ENCODE results near the gene HSPA12A. TPM values are rescaled to one million over a fixed set of nuclear protein-coding genes. Genes with fewer than 3 reads are reported as not detected.

HSPA12A gene
- total RNA-seq, 1 donor from 2014 or later, result not detected

GRCh38 chr10:116708391-116708821 lies 34.0 kb downstream of the HSPA12A start:
- no peak overlapping the region for H3K27ac Mint-ChIP-seq
- H3K4me3 Mint-ChIP-seq, result no peak overlapping the region
- no peaks in the 10 kb centered on the region for H3K36me3 Mint-ChIP-seq (ENCODE audit: low read depth)
- DNase-seq, result no peak
- H3K27me3 Mint-ChIP-seq, result peaks cover 16% of the 10 kb centered on the region
- no peaks in the 10 kb centered on the region for H3K9me3 Mint-ChIP-seq
- no peaks in the 10 kb centered on the region for H3K4me1 Mint-ChIP-seq
- intact Hi-C loops (cut with micrococcal nuclease), result no loop called here

- Mint-ChIP-seq H3K9me3 (no peaks in the 10 kb centered on the region), H3K27ac (no peak overlapping the region), H3K36me3 (ENCODE audit: low read depth) (no peaks in the 10 kb centered on the region), H3K4me3 (no peak overlapping the region), H3K4me1 (no peaks in the 10 kb centered on the region), H3K27me3 (peaks cover 14% of the 10 kb centered on the region)
- no peak for DNase-seq
- intact Hi-C loops (cut with micrococcal nuclease), result no loop called here
These were observed 34.4 kb downstream of the HSPA12A start for GRCh38 chr10:116707981-116708380.

- Mint-ChIP-seq H3K9me3 (no peaks in the 10 kb centered on the region), H3K27ac (no peak overlapping the region), H3K4me3 (no peak overlapping the region), H3K27me3 (peaks cover 17% of the 10 kb centered on the region), H3K4me1 (no peaks in the 10 kb centered on the region), H3K36me3 (ENCODE audit: low read depth) (no peaks in the 10 kb centered on the region)
- DNase-seq, result no peak
- intact Hi-C loops (cut with micrococcal nuclease), result no loop called here
These were observed 36.1 kb downstream of the HSPA12A start for GRCh38 chr10:116706281-116706680.

- DNase-seq, result no peak
- Mint-ChIP-seq H3K4me1 (no peaks in the 10 kb centered on the region), H3K4me3 (no peak overlapping the region), H3K36me3 (ENCODE audit: low read depth) (no peaks in the 10 kb centered on the region), H3K9me3 (no peaks in the 10 kb centered on the region), H3K27me3 (peaks cover 15% of the 10 kb centered on the region), H3K27ac (no peak overlapping the region)
- intact Hi-C loops (cut with micrococcal nuclease), result no loop called here
These were observed 36.9 kb downstream of the HSPA12A start for GRCh38 chr10:116705498-116705897.

- Mint-ChIP-seq H3K4me1 (no peaks in the 10 kb centered on the region), H3K27ac (no peak overlapping the region), H3K27me3 (peaks cover 11% of the 10 kb centered on the region), H3K4me3 (no peak overlapping the region), H3K9me3 (no peaks in the 10 kb centered on the region), H3K36me3 (ENCODE audit: low read depth) (no peaks in the 10 kb centered on the region)
- DNase-seq, result no peak
- intact Hi-C loops (cut with micrococcal nuclease), result no loop called here
These were observed 37.4 kb downstream of the HSPA12A start for GRCh38 chr10:116704926-116705325.

GRCh38 chr10:116702165-116702564 lies 40.2 kb downstream of the HSPA12A start:
- Mint-ChIP-seq H3K36me3 (ENCODE audit: low read depth) (no peaks in the 10 kb centered on the region), H3K4me1 (no peaks in the 10 kb centered on the region), H3K9me3 (no peaks in the 10 kb centered on the region), H3K27me3 (peaks cover 6% of the 10 kb centered on the region), H3K27ac (no peak overlapping the region), H3K4me3 (no peak overlapping the region)
- intact Hi-C loops (cut with micrococcal nuclease), result no loop called here
- no peak for DNase-seq

- Mint-ChIP-seq H3K4me1 (no peaks in the 10 kb centered on the region), H3K27me3 (peaks cover 6% of the 10 kb centered on the region), H3K27ac (no peak overlapping the region), H3K4me3 (no peak overlapping the region), H3K9me3 (no peaks in the 10 kb centered on the region), H3K36me3 (ENCODE audit: low read depth) (no peaks in the 10 kb centered on the region)
- no peak for DNase-seq
- intact Hi-C loops (cut with micrococcal nuclease), result no loop called here
These were observed 42.8 kb downstream of the HSPA12A start for GRCh38 chr10:116699471-116700150.

- H3K36me3 Mint-ChIP-seq (ENCODE audit: low read depth), result no peaks in the 10 kb centered on the region
These were observed 43.3 kb downstream of the HSPA12A start for GRCh38 chr10:116699049-116699448.

GRCh38 chr10:116698364-116698763 lies 44.0 kb downstream of the HSPA12A start:
- intact Hi-C loops (cut with micrococcal nuclease), result no loop called here
- Mint-ChIP-seq H3K9me3 (no peaks in the 10 kb centered on the region), H3K36me3 (ENCODE audit: low read depth) (no peaks in the 10 kb centered on the region), H3K4me3 (no peak overlapping the region), H3K27ac (no peak overlapping the region), H3K27me3 (peaks cover 6% of the 10 kb centered on the region), H3K4me1 (no peaks in the 10 kb centered on the region)
- DNase-seq, result no peak

More at GRCh38 chr10:116699049-116699448, 43.3 kb downstream of the HSPA12A start:
- no peak overlapping the region for H3K27ac Mint-ChIP-seq
- H3K4me1 Mint-ChIP-seq, result no peaks in the 10 kb centered on the region
- no peak for DNase-seq
- no peak overlapping the region for H3K4me3 Mint-ChIP-seq
- H3K9me3 Mint-ChIP-seq, result no peaks in the 10 kb centered on the region
- peaks cover 6% of the 10 kb centered on the region for H3K27me3 Mint-ChIP-seq
- intact Hi-C loops (cut with micrococcal nuclease), result no loop called here

GRCh38 chr10:116697816-116698215 lies 44.5 kb downstream of the HSPA12A start:
- Mint-ChIP-seq H3K4me3 (no peak overlapping the region), H3K9me3 (no peaks in the 10 kb centered on the region), H3K4me1 (no peaks in the 10 kb centered on the region), H3K27me3 (peaks cover 6% of the 10 kb centered on the region), H3K36me3 (ENCODE audit: low read depth) (no peaks in the 10 kb centered on the region), H3K27ac (no peak overlapping the region)
- intact Hi-C loops (cut with micrococcal nuclease), result no loop called here
- no peak for DNase-seq

- H3K27me3 Mint-ChIP-seq, result peaks cover 5% of the 10 kb centered on the region
- H3K4me3 Mint-ChIP-seq, result no peak overlapping the region
These were observed 45.4 kb downstream of the HSPA12A start for GRCh38 chr10:116696919-116697318.

GRCh38 chr10:116694927-116695268 lies 47.5 kb downstream of the HSPA12A start:
- Mint-ChIP-seq H3K36me3 (ENCODE audit: low read depth) (no peaks in the 10 kb centered on the region), H3K4me1 (no peaks in the 10 kb centered on the region), H3K27me3 (no peaks in the 10 kb centered on the region)

More at GRCh38 chr10:116696919-116697318, 45.4 kb downstream of the HSPA12A start:
- Mint-ChIP-seq H3K27ac (no peak overlapping the region), H3K36me3 (ENCODE audit: low read depth) (no peaks in the 10 kb centered on the region), H3K4me1 (no peaks in the 10 kb centered on the region), H3K9me3 (no peaks in the 10 kb centered on the region)
- no peak for DNase-seq
- intact Hi-C loops (cut with micrococcal nuclease), result no loop called here

GRCh38 chr10:116694243-116694926 lies 48.0 kb downstream of the HSPA12A start:
- Mint-ChIP-seq H3K4me1 (no peaks in the 10 kb centered on the region), H3K27me3 (peaks cover under 1% of the 10 kb centered on the region), H3K27ac (no peak overlapping the region), H3K36me3 (ENCODE audit: low read depth) (no peaks in the 10 kb centered on the region), H3K9me3 (no peaks in the 10 kb centered on the region), H3K4me3 (no peak overlapping the region)
- no peak for DNase-seq
- intact Hi-C loops (cut with micrococcal nuclease), result no loop called here

More at GRCh38 chr10:116694927-116695268, 47.5 kb downstream of the HSPA12A start:
- no peaks in the 10 kb centered on the region for H3K9me3 Mint-ChIP-seq
- DNase-seq, result no peak
- H3K4me3 Mint-ChIP-seq, result no peak overlapping the region
- H3K27ac Mint-ChIP-seq, result no peak overlapping the region
- intact Hi-C loops (cut with micrococcal nuclease), result no loop called here

GRCh38 chr10:116692225-116692624 lies 50.1 kb downstream of the HSPA12A start:
- no peaks in the 10 kb centered on the region for H3K36me3 Mint-ChIP-seq (ENCODE audit: low read depth)
- H3K27ac Mint-ChIP-seq, result no peak overlapping the region
- intact Hi-C loops (cut with micrococcal nuclease), result no loop called here
- H3K9me3 Mint-ChIP-seq, result no peaks in the 10 kb centered on the region
- H3K4me3 Mint-ChIP-seq, result no peak overlapping the region
- no peaks in the 10 kb centered on the region for H3K4me1 Mint-ChIP-seq
- no peak for DNase-seq
- peaks cover 6% of the 10 kb centered on the region for H3K27me3 Mint-ChIP-seq
